HEK293 (cell line): ENCODE data around the gene EFHD1.
A peak's percentile ranks its signal among the peaks of the same experiment; 100 is the strongest.
"Not testable (repeated sequence)": the region's sequence is repeated elsewhere in the genome, so short reads cannot be mapped to it uniquely, and the experiment has no call there.

Experiments
- CTCF ChIA-PET: fragments of 350-600 bp; formaldehyde crosslinking; extraction: SDS; loops from one replicate; lab custom pipeline; 2021; ENCODE audit warnings: antibody characterized with exemption; lab: Yijun Ruan, JAX
- POLR2A ChIA-PET: fragments of 300-600 bp; formaldehyde crosslinking; extraction: SDS; loops from one replicate; lab custom pipeline; 2020; ENCODE audit warnings: antibody characterized with exemption, inconsistent platforms; lab: Yijun Ruan, JAX
- H3K27ac ChIP-seq: fragments of 200-500 bp; sonication (Bioruptor generic); 2 replicates; pipeline ENCODE4 v1.5.1; 2014; ENCODE audit warnings: low read depth, low read length, control low read depth, inconsistent platforms; ENCODE audit errors: extremely low read depth
- H3K36me3 ChIP-seq, 2 experiments: fragments of 200-500 bp in 1 of 2; sonication (Bioruptor generic) in 1 of 2; 1 replicate in 1 of 2; 2 replicates in 1 of 2; pipeline ENCODE4 v1.5.1; 2014 to 2017; ENCODE audit warnings: inconsistent platforms in 2 of 2, low read length in 2 of 2; ENCODE audit not compliant: control insufficient read depth in 2 of 2, insufficient read depth in 1 of 2
- H3K4me1 ChIP-seq: fragments of 200-500 bp; sonication (Bioruptor generic); 2 replicates; pipeline ENCODE4 v1.5.1; 2014; ENCODE audit warnings: mild to moderate bottlenecking, low read length, inconsistent platforms; ENCODE audit not compliant: control insufficient read depth, insufficient read depth
- H3K4me3 ChIP-seq: 2 replicates; pipeline ENCODE4 v1.5.1; 2011; ENCODE audit warnings: low read depth, mild to moderate bottlenecking, control low read depth, low read length, moderate library complexity
- H3K9me3 ChIP-seq: fragments of 200-500 bp; sonication (Bioruptor generic); 2 replicates; pipeline ENCODE4 v1.5.1; 2014; ENCODE audit warnings: low read depth, low read length, inconsistent platforms; ENCODE audit not compliant: control insufficient read depth, insufficient read depth
- IKZF3 ChIP-seq: fragments of 450-650 bp; IDR thresholded peaks from 2 replicates; pipeline ENCODE4 v1.5.0; 2018; ENCODE audit warnings: missing biosample characterization, mild to moderate bottlenecking, missing genetic modification characterization, moderate library complexity
- OVOL3 ChIP-seq: fragments of 450-650 bp; formaldehyde crosslinking; IDR thresholded peaks from 2 replicates; pipeline ENCODE4 v1.5.1; 2016; ENCODE audit warnings: missing biosample characterization, missing genetic modification characterization
- PRDM10 ChIP-seq: fragments of 450-650 bp; formaldehyde crosslinking; IDR thresholded peaks from 2 replicates; pipeline ENCODE4 v1.5.1; 2016; ENCODE audit warnings: missing biosample characterization, missing genetic modification characterization
- SP3 ChIP-seq: fragments of 450-650 bp; formaldehyde crosslinking; IDR thresholded peaks from 2 replicates; pipeline ENCODE4 v1.5.1; 2016; ENCODE audit warnings: missing biosample characterization, missing genetic modification characterization
- TSHZ1 ChIP-seq: fragments of 450-650 bp; formaldehyde crosslinking; IDR thresholded peaks from 2 replicates; pipeline ENCODE4 v1.5.1; 2016; ENCODE audit warnings: missing biosample characterization, missing genetic modification characterization, borderline replicate concordance
- YY1 ChIP-seq: fragments of 450-650 bp; formaldehyde crosslinking; IDR thresholded peaks from 2 replicates; pipeline ENCODE4 v1.5.1; 2018; ENCODE audit warnings: missing biosample characterization, missing genetic modification characterization
- ZBTB6 ChIP-seq: fragments of 450-650 bp; formaldehyde crosslinking; IDR thresholded peaks from 2 replicates; pipeline ENCODE4 v1.5.1; 2017; ENCODE audit warnings: missing biosample characterization, missing genetic modification characterization
- ZNF121 ChIP-seq: fragments of 450-650 bp; formaldehyde crosslinking; IDR thresholded peaks from 2 replicates; pipeline ENCODE4 v1.5.1; 2016; ENCODE audit warnings: missing biosample characterization, missing genetic modification characterization
- ZNF302 ChIP-seq: fragments of 450-650 bp; formaldehyde crosslinking; IDR thresholded peaks from 2 replicates; pipeline ENCODE4 v1.5.1; 2016; ENCODE audit warnings: missing biosample characterization, missing genetic modification characterization, low read depth
- ZNF335 ChIP-seq: fragments of 450-650 bp; formaldehyde crosslinking; conservative IDR thresholded peaks from 2 replicates; pipeline ENCODE4 v1.5.1; 2016; ENCODE audit warnings: missing biosample characterization, missing genetic modification characterization
- ZNF341 ChIP-seq: fragments of 450-650 bp; formaldehyde crosslinking; IDR thresholded peaks from 2 replicates; pipeline ENCODE4; 2016; ENCODE audit warnings: low read depth, missing biosample characterization, missing genetic modification characterization
- ZNF521 ChIP-seq: fragments of 450-650 bp; formaldehyde crosslinking; IDR thresholded peaks from 2 replicates; pipeline ENCODE4 v1.5.1; 2017; ENCODE audit warnings: missing biosample characterization, mild to moderate bottlenecking, missing genetic modification characterization
- ZNF530 ChIP-seq: fragments of 450-650 bp; formaldehyde crosslinking; IDR thresholded peaks from 2 replicates; pipeline ENCODE4 v1.5.1; 2016; ENCODE audit warnings: low read depth, missing biosample characterization, missing genetic modification characterization
- ZNF548 ChIP-seq: fragments of 450-650 bp; formaldehyde crosslinking; IDR thresholded peaks from 2 replicates; pipeline ENCODE4 v1.5.1; 2016; ENCODE audit warnings: missing biosample characterization, missing genetic modification characterization
- ZNF558 ChIP-seq: fragments of 450-650 bp; formaldehyde crosslinking; IDR thresholded peaks from 2 replicates; pipeline ENCODE4 v1.5.1; 2016; ENCODE audit warnings: missing biosample characterization, missing genetic modification characterization
- ZNF585B ChIP-seq: fragments of 450-650 bp; formaldehyde crosslinking; IDR thresholded peaks from 2 replicates; pipeline ENCODE4 v1.5.1; 2016; ENCODE audit warnings: missing biosample characterization, missing genetic modification characterization
- ZSCAN16 ChIP-seq: fragments of 450-650 bp; formaldehyde crosslinking; IDR thresholded peaks from 2 replicates; pipeline ENCODE4 v1.5.1; 2016; ENCODE audit warnings: missing biosample characterization, missing genetic modification characterization
- TF ChIP-seq, protein P1 (sequence below): fragments of 450-650 bp; IDR thresholded peaks from 2 replicates; pipeline ENCODE4 v1.5.1; 2018; ENCODE audit warnings: missing biosample characterization, mild to moderate bottlenecking, missing genetic modification characterization

The EFHD1 gene

DNA sequence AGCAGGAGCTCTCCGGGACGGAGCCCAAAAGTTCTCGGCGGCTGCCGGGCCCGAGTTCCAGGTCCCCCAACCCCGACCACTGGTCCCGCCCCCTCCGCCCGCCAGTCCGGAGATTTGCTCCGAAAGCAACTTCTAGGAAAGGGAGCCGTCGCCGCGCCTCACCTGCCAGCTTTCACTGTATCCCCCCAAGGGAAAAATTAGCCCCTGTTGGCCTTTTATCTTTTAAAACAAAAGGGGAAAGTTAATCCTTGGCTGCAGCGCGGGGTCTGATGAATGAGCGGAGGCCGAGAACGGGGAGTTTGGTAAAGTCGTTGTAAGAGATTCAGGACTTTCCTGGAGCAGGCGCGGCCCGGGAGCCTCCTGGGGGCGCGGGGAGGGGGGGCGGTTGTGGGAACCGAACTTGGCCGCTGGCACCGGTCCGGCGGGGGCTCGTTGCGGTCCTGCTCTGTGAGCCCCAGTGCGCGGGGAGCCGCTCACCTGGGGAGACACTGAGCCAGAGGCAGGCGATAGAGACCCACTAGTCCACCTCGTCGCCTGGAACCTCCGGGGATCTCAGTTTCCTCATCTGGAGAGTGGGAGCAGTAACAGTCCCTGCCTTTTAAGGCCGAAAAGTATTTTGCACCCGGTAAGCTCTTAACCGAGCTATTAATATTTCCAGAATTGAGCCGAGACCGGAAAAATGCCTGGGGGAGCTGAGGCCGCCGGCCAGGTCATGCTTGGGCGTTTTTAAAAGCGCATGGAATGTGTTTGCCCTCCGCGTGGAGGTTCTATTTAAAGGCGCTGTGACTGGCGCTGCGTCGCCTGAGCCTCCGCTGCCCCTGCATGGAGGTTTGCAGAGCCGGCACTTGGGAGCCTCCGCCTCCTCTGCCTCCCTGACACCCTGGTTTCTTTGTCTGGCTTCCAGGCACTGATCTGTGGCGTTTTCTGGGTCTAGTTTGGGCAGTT is 1.1 kb downstream of the EFHD1 start:
- Histone ChIP-seq H3K9me3 (no peaks in the 10 kb centered on the region), H3K36me3 (no peaks in the 10 kb centered on the region), H3K4me3 (peak overlapping the region; percentile 70), H3K4me1 (0 out of 2 replicates have a peak, but pooled peaks cover 6% of the 10 kb centered on the region), H3K27ac (peak overlapping the region; percentile 70; the same call in 1 of the 2 replicates)
- TF ChIP-seq ZNF521 (tag by site-specific recombination) (no peak), ZNF341 (peak; percentile 73), ZNF548 (tag by site-specific recombination) (no peak), ZNF530 (tag by site-specific recombination) (no peak), ZNF302 (tag by site-specific recombination) (no peak), ZNF585B (tag by site-specific recombination) (no peak), ZNF121 (tag by site-specific recombination) (0 out of 2 replicates have a peak, but pooled peaks have one; percentile 58), OVOL3 (no peak), ZNF558 (tag by site-specific recombination) (no peak), ZSCAN16 (0 out of 2 replicates have a peak, but pooled peaks have one; percentile 39), SP3 (tag by site-specific recombination) (no peak), ZBTB6 (peak; percentile 35; the same call in 1 of the 2 replicates), ZNF335 (peak; percentile 54; the same call in 1 of the 2 replicates)
- TF ChIP-seq, protein P1, sequence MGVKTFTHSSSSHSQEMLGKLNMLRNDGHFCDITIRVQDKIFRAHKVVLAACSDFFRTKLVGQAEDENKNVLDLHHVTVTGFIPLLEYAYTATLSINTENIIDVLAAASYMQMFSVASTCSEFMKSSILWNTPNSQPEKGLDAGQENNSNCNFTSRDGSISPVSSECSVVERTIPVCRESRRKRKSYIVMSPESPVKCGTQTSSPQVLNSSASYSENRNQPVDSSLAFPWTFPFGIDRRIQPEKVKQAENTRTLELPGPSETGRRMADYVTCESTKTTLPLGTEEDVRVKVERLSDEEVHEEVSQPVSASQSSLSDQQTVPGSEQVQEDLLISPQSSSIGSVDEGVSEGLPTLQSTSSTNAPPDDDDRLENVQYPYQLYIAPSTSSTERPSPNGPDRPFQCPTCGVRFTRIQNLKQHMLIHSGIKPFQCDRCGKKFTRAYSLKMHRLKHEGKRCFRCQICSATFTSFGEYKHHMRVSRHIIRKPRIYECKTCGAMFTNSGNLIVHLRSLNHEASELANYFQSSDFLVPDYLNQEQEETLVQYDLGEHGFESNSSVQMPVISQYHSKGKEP (tag by site-specific recombination): no peak
- CTCF ChIA-PET: interaction anchor here (0.6 to 1.5 kb wide), 5 partner anchors 9 to 1164 kb away, joined by 3 to 8 read pairs (median 3); no protein-coding TSS in a partner anchor
- POLR2A ChIA-PET: interaction anchor here (1.0 to 1.9 kb wide), 5 partner anchors 8 to 64 kb away, joined by 3 to 8 read pairs (median 4); partner anchors contain the start of gene GIGYF2

GRCh38 chr2:232635376-232635775 is 2.0 kb downstream of the EFHD1 start:
- H3K4me3 ChIP-seq, H3K27ac ChIP-seq, H3K4me1 ChIP-seq, H3K9me3 ChIP-seq, H3K36me3 ChIP-seq: not testable (repeated sequence)
- ChIA-PET CTCF (interaction anchor here (0.6 to 1.5 kb wide), 2 partner anchors 24 to 159 kb away, joined by 3 to 4 read pairs; no protein-coding TSS in a partner anchor), POLR2A (interaction anchor here (0.9 to 1.1 kb wide), 2 partner anchors 62 to 64 kb away, joined by 3 read pairs; partner anchors contain the start of gene GIGYF2)

DNA sequence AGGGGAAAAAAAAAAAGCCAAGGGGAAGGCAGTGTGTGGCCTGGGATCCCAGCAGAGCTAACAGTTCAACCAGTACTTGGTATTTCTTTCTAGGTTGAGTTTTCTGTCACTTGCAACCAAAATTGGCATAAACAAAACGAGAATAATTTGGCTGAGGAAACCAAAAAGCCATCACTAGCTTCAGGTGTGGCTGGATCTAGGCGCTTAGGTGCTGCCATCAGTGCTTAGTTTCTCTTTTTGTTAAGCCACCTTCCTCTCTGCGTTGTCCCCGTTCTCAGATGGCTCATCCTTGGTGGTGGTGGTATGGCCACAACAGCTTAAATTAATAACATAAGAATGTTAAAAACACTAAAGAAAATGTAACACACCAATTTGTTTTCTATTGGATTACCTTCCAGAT is 2.4 kb downstream of the EFHD1 start:
- Histone ChIP-seq H3K4me3 (no peak overlapping the region), H3K27ac (no peak overlapping the region), H3K36me3 (no peaks in the 10 kb centered on the region), H3K9me3 (no peaks in the 10 kb centered on the region), H3K4me1 (0 out of 2 replicates have a peak, but pooled peaks cover 6% of the 10 kb centered on the region)
- POLR2A ChIA-PET: interaction anchor here (0.9 kb wide), 1 partner anchor 62 kb away, joined by 3 read pairs; the partner anchor contains the start of gene GIGYF2
- CTCF ChIA-PET: interaction anchor here (0.6 to 1.5 kb wide), 3 partner anchors 21 to 158 kb away, joined by 3 to 4 read pairs (median 3); no protein-coding TSS in a partner anchor
- TF ChIP-seq ZNF558 (tag by site-specific recombination) (no peak), YY1 (tag by site-specific recombination) (no peak), PRDM10 (tag by site-specific recombination) (no peak), TSHZ1 (no peak), IKZF3 (tag by site-specific recombination) (no peak)
